Measurements from ENCODE around the gene USH2A. TPM values are rescaled to one million over a fixed set of nuclear protein-coding genes. Genes with fewer than 3 reads are reported as not detected.

USH2A gene
- total and polyA plus RNA-seq, 5 experiments from 2014 or later = not detected

- Mint-ChIP-seq H3K4me1 (no peaks in the 10 kb centered on the region), H3K27me3 (no peaks in the 10 kb centered on the region), H3K36me3 (no peaks in the 10 kb centered on the region), H3K9me3 (peaks cover 0 to 12% (median 3%) of the 10 kb centered on the region in 9 donors), H3K4me3 (no peak overlapping the region), H3K27ac (no peak overlapping the region)
- no peak for DNase-seq
- ATAC-seq = no peak
- POLR2A ChIA-PET = no interaction called here
These were observed 174.6 kb downstream of the USH2A start for GRCh38 chr1:216248628-216249027.

- no peaks in the 10 kb centered on the region for H3K4me1 Mint-ChIP-seq
- no peaks in the 10 kb centered on the region for H3K27me3 Mint-ChIP-seq
- POLR2A ChIA-PET = no interaction called here
- H3K4me3 Mint-ChIP-seq = no peak overlapping the region
- H3K36me3 Mint-ChIP-seq = no peaks in the 10 kb centered on the region
- DNase-seq (no peak), ATAC-seq (no peak)
- H3K9me3 Mint-ChIP-seq = peaks cover 0 to 12% (median 3%) of the 10 kb centered on the region in 9 donors
- H3K27ac Mint-ChIP-seq = no peak overlapping the region
These were observed 175.3 kb downstream of the USH2A start for GRCh38 chr1:216247937-216248336.

GRCh38 chr1:216246577-216247203, 176.6 kb downstream of the USH2A start:
- Mint-ChIP-seq H3K27me3 (no peaks in the 10 kb centered on the region), H3K9me3 (peaks cover 0 to 12% (median 3%) of the 10 kb centered on the region in 9 donors), H3K36me3 (no peaks in the 10 kb centered on the region), H3K4me3 (no peak overlapping the region), H3K27ac (no peak overlapping the region), H3K4me1 (no peaks in the 10 kb centered on the region)
- ATAC-seq (no peak), DNase-seq (no peak)
- POLR2A ChIA-PET = no interaction called here

GRCh38 chr1:216238844-216239243, 184.4 kb downstream of the USH2A start:
- Mint-ChIP-seq H3K27ac (no peak overlapping the region), H3K9me3 (peaks cover 0 to 13% (median 4%) of the 10 kb centered on the region in 9 donors), H3K4me3 (no peak overlapping the region), H3K4me1 (no peaks in the 10 kb centered on the region), H3K27me3 (peaks cover 0 to 3% (median 0%) of the 10 kb centered on the region in 5 donors), H3K36me3 (no peaks in the 10 kb centered on the region)
- DNase-seq (no peak), ATAC-seq (no peak)
- POLR2A ChIA-PET = no interaction called here

- no peak for ATAC-seq
- Mint-ChIP-seq H3K4me3 (no peak overlapping the region), H3K4me1 (no peaks in the 10 kb centered on the region), H3K27ac (no peak overlapping the region), H3K9me3 (peaks cover 0 to 13% (median 4%) of the 10 kb centered on the region in 9 donors), H3K36me3 (no peaks in the 10 kb centered on the region), H3K27me3 (peaks cover 0 to 3% (median 0%) of the 10 kb centered on the region in 5 donors)
- no peak for DNase-seq
- POLR2A ChIA-PET = no interaction called here
These were observed 185.2 kb downstream of the USH2A start for GRCh38 chr1:216237927-216238542.

- POLR2A ChIA-PET = no interaction called here
- Mint-ChIP-seq H3K9me3 (peaks cover 7 to 27% (median 17%) of the 10 kb centered on the region in 9 donors), H3K4me3 (no peak overlapping the region), H3K4me1 (peaks cover 0 to 2% (median 0%) of the 10 kb centered on the region in 4 donors), H3K36me3 (no peaks in the 10 kb centered on the region), H3K27me3 (peaks cover 0 to 4% (median 1%) of the 10 kb centered on the region in 5 donors), H3K27ac (no peak overlapping the region)
- ATAC-seq (no peak), DNase-seq (no peak)
These were observed 199.0 kb downstream of the USH2A start for GRCh38 chr1:216224233-216224632.

- peaks cover 7 to 24% (median 14%) of the 10 kb centered on the region in 9 donors for H3K9me3 Mint-ChIP-seq
- ATAC-seq = no peak
- no peak overlapping the region for H3K4me3 Mint-ChIP-seq
- POLR2A ChIA-PET = interaction anchor here (0.7 kb wide), 1 partner anchor 1263 kb away, joined by 6 read pairs; no protein-coding TSS in a partner anchor
- H3K27ac Mint-ChIP-seq = no peak overlapping the region
- peaks cover 0 to 4% (median 1%) of the 10 kb centered on the region in 5 donors for H3K27me3 Mint-ChIP-seq
- DNase-seq = no peak
- peaks cover 0 to 2% (median 0%) of the 10 kb centered on the region in 4 donors for H3K4me1 Mint-ChIP-seq
- H3K36me3 Mint-ChIP-seq = no peaks in the 10 kb centered on the region
These were observed 199.8 kb downstream of the USH2A start for GRCh38 chr1:216223486-216223885.

- Mint-ChIP-seq H3K4me1 (peaks cover 0 to 2% (median 0%) of the 10 kb centered on the region in 4 donors), H3K27me3 (peaks cover 0 to 1% (median 0%) of the 10 kb centered on the region in 5 donors), H3K27ac (no peak overlapping the region), H3K9me3 (peaks cover under 1 to 17% (median 7%) of the 10 kb centered on the region in 9 donors), H3K36me3 (no peaks in the 10 kb centered on the region), H3K4me3 (no peak overlapping the region)
- POLR2A ChIA-PET = no interaction called here
- DNase-seq = no peak
- ATAC-seq = no peak
These were observed 201.0 kb downstream of the USH2A start for GRCh38 chr1:216222288-216222687.

- POLR2A ChIA-PET = no interaction called here
- DNase-seq (peak in 1 of 10 donors; percentile 1), ATAC-seq (no peak)
These were observed 202.0 kb downstream of the USH2A start for GRCh38 chr1:216221260-216221700.

GRCh38 chr1:216216305-216216704, 206.9 kb downstream of the USH2A start:
- H3K27me3 Mint-ChIP-seq = peaks cover 0 to 1% (median 0%) of the 10 kb centered on the region in 5 donors
- H3K27ac Mint-ChIP-seq = no peak overlapping the region
- POLR2A ChIA-PET = no interaction called here
- peaks cover 0 to 8% (median 0%) of the 10 kb centered on the region in 9 donors for H3K9me3 Mint-ChIP-seq
- DNase-seq (no peak), ATAC-seq (no peak)
- H3K4me3 Mint-ChIP-seq = no peak overlapping the region
- H3K36me3 Mint-ChIP-seq = no peaks in the 10 kb centered on the region
- H3K4me1 Mint-ChIP-seq = no peaks in the 10 kb centered on the region

More at GRCh38 chr1:216221260-216221700, 202.0 kb downstream of the USH2A start:
- H3K36me3 Mint-ChIP-seq = no peaks in the 10 kb centered on the region
- peaks cover 0 to 2% (median 0%) of the 10 kb centered on the region in 4 donors for H3K4me1 Mint-ChIP-seq
- H3K27me3 Mint-ChIP-seq = peaks cover 0 to 1% (median 0%) of the 10 kb centered on the region in 5 donors
- peaks cover 0 to 13% (median 3%) of the 10 kb centered on the region in 9 donors for H3K9me3 Mint-ChIP-seq
- peak overlapping the region in 2 of 10 donors; percentile 47 for H3K27ac Mint-ChIP-seq
- H3K4me3 Mint-ChIP-seq = peak overlapping the region; percentile 40 to 83 (median 65)

- H3K4me1 Mint-ChIP-seq = no peaks in the 10 kb centered on the region
- ATAC-seq (no peak), DNase-seq (no peak)
- H3K27ac Mint-ChIP-seq = no peak overlapping the region
- H3K9me3 Mint-ChIP-seq = peaks cover 0 to 8% (median 3%) of the 10 kb centered on the region in 9 donors
- H3K27me3 Mint-ChIP-seq = no peaks in the 10 kb centered on the region
- H3K4me3 Mint-ChIP-seq = no peak overlapping the region
- POLR2A ChIA-PET = no interaction called here
- H3K36me3 Mint-ChIP-seq = no peaks in the 10 kb centered on the region
These were observed 208.1 kb downstream of the USH2A start for GRCh38 chr1:216215169-216215568.

- no peaks in the 10 kb centered on the region for H3K27me3 Mint-ChIP-seq
- no peak overlapping the region for H3K4me3 Mint-ChIP-seq
- H3K9me3 Mint-ChIP-seq = peaks cover 0 to 9% (median 4%) of the 10 kb centered on the region in 9 donors
- no peak overlapping the region for H3K27ac Mint-ChIP-seq
- DNase-seq (no peak), ATAC-seq (no peak)
- H3K36me3 Mint-ChIP-seq = no peaks in the 10 kb centered on the region
- H3K4me1 Mint-ChIP-seq = no peaks in the 10 kb centered on the region
- POLR2A ChIA-PET = no interaction called here
These were observed 210.4 kb downstream of the USH2A start for GRCh38 chr1:216212826-216213225.

GRCh38 chr1:216210081-216210480, 213.2 kb downstream of the USH2A start:
- Mint-ChIP-seq H3K27ac (no peak overlapping the region), H3K27me3 (no peaks in the 10 kb centered on the region), H3K9me3 (peaks cover 0 to 9% (median 2%) of the 10 kb centered on the region in 9 donors), H3K4me3 (no peak overlapping the region), H3K4me1 (no peaks in the 10 kb centered on the region), H3K36me3 (no peaks in the 10 kb centered on the region)
- no peak for ATAC-seq
- POLR2A ChIA-PET = no interaction called here
- DNase-seq = no peak

Measured in naive thymus-derived CD8-positive, alpha-beta T cell (primary cell).